Activated CD8-positive, alpha-beta T cell treated with anti-CD3 and anti-CD28 coated beads for 36 hours (primary cell): ENCODE data around the gene CDK4. TPM values are rescaled to one million over a fixed set of nuclear protein-coding genes. Genes with fewer than 3 reads are reported as not detected.

ENCODE experiments used
- ATAC-seq: fragments of 200-7000 bp; cut with Tn5 transposase; one replicate; pipeline ENCODE4 v1.10.0; 2021; ENCODE audit warnings: mild to moderate bottlenecking, moderate library complexity
- CTCF ChIA-PET: fragments of 350-600 bp; sonication (Branson Sonifier 250); formaldehyde crosslinking; loops from one replicate; lab custom pipeline; 2021; ENCODE audit warnings: antibody characterized with exemption; lab: Charles Lee
- POLR2A ChIA-PET: fragments of 350-600 bp; sonication (Branson Sonifier 250); formaldehyde crosslinking; loops from one replicate; lab custom pipeline; 2021; ENCODE audit warnings: antibody characterized with exemption; lab: Charles Lee
- DNase-seq: peaks from one replicate; pipeline ENCODE4 v3.0.0-alpha.2; 2020
- H3K27ac Mint-ChIP-seq: one replicate; pipeline ENCODE4 v1.8.0; 2021; ENCODE audit warnings: mild to moderate bottlenecking, mixed read lengths
- H3K27me3 Mint-ChIP-seq: one replicate; pipeline ENCODE4 v1.8.0; 2021; ENCODE audit warnings: mixed read lengths
- H3K36me3 Mint-ChIP-seq: one replicate; pipeline ENCODE4 v1.8.0; 2021; ENCODE audit warnings: low read depth, mixed read lengths
- H3K4me1 Mint-ChIP-seq: one replicate; pipeline ENCODE4 v1.8.0; 2021; ENCODE audit warnings: low read depth, mixed read lengths
- H3K4me3 Mint-ChIP-seq: one replicate; pipeline ENCODE4 v1.8.0; 2021; ENCODE audit warnings: mild to moderate bottlenecking, moderate library complexity, mixed read lengths
- H3K9me3 Mint-ChIP-seq: one replicate; pipeline ENCODE4 v1.8.0; 2021; ENCODE audit warnings: mixed read lengths
- CTCF ChIP-seq: fragments of 200-600 bp; IDR thresholded peaks from one replicate; pipeline ENCODE4 v1.8.0; 2022; ENCODE audit warnings: antibody characterized with exemption, mild to moderate bottlenecking
- intact Hi-C: fragments of 100-400 bp; cut with micrococcal nuclease; formaldehyde crosslinking; loops from one replicate; pipeline ENCODE4 v1.10.0; 2022
- total RNA-seq, 2 experiments: library from RNA; stranded (reverse); gene quantifications; one replicate each; pipeline ENCODE4 v1.2.3, GENCODE V29; 2021

The CDK4 gene
- total RNA-seq, 2 experiments from 2014 or later: 218 to 221 TPM

- no peak for TF ChIP-seq CTCF
- Mint-ChIP-seq H3K27me3 (no peaks in the 10 kb centered on the region), H3K4me1 (peaks cover 7% of the 10 kb centered on the region), H3K36me3 (peaks cover 33% of the 10 kb centered on the region), H3K9me3 (no peaks in the 10 kb centered on the region), H3K27ac (peak overlapping the region; percentile 56), H3K4me3 (no peak overlapping the region)
- ChIA-PET POLR2A (interaction anchor here (1.2 to 1.4 kb wide), 2 partner anchors 9 to 13 kb away, joined by 3 to 6 read pairs; partner anchors contain the start of gene TSPAN31), CTCF (interaction anchor here (0.7 to 2.8 kb wide), 4 partner anchors 9 to 149 kb away, joined by 3 to 8 read pairs (median 3); no protein-coding TSS in a partner anchor)
- ATAC-seq: no peak
- no peak for DNase-seq
- intact Hi-C loops: no loop called here
Observed at GRCh38 chr12:57732270-57732669, 19.8 kb downstream of the CDK4 start.

GRCh38 chr12:57731411-57732080, 20.6 kb downstream of the CDK4 start:
- Mint-ChIP-seq H3K9me3 (no peaks in the 10 kb centered on the region), H3K4me3 (no peak overlapping the region), H3K4me1 (peaks cover 4% of the 10 kb centered on the region), H3K27me3 (no peaks in the 10 kb centered on the region), H3K27ac (no peak overlapping the region), H3K36me3 (peaks cover 33% of the 10 kb centered on the region)
- ChIA-PET POLR2A (interaction anchor here (0.8 to 1.4 kb wide), 3 partner anchors 10 to 13 kb away, joined by 4 to 6 read pairs (median 6); partner anchors contain the start of gene TSPAN31), CTCF (interaction anchor here (2.8 kb wide), 1 partner anchor 10 kb away, joined by 8 read pairs; no protein-coding TSS in a partner anchor)
- ATAC-seq: no peak
- TF ChIP-seq CTCF: no peak
- intact Hi-C loops: no loop called here
- no peak for DNase-seq

- peaks cover 33% of the 10 kb centered on the region for H3K36me3 Mint-ChIP-seq
- CTCF ChIA-PET: no interaction called here
- H3K4me1 Mint-ChIP-seq: peaks cover 3% of the 10 kb centered on the region
Observed at GRCh38 chr12:57730336-57731067, 21.6 kb downstream of the CDK4 start.

GRCh38 chr12:57729321-57729844, 22.7 kb downstream of the CDK4 start:
- Mint-ChIP-seq H3K4me1 (peaks cover 6% of the 10 kb centered on the region), H3K4me3 (no peak overlapping the region), H3K36me3 (peaks cover 33% of the 10 kb centered on the region), H3K27me3 (no peaks in the 10 kb centered on the region), H3K9me3 (no peaks in the 10 kb centered on the region), H3K27ac (peak overlapping the region; percentile 12)
- intact Hi-C loops: no loop called here
- no peak for TF ChIP-seq CTCF
- ATAC-seq (no peak), DNase-seq (no peak)
- ChIA-PET POLR2A (interaction anchor here (0.6 to 1.6 kb wide), 2 partner anchors 11 to 198 kb away, joined by 3 to 4 read pairs; no protein-coding TSS in a partner anchor), CTCF (interaction anchor here (1.2 kb wide), 1 partner anchor 146 kb away, joined by 3 read pairs; no protein-coding TSS in a partner anchor)

More at GRCh38 chr12:57730336-57731067, 21.6 kb downstream of the CDK4 start:
- ATAC-seq (no peak), DNase-seq (no peak)
- Mint-ChIP-seq H3K27me3 (no peaks in the 10 kb centered on the region), H3K4me3 (no peak overlapping the region), H3K27ac (no peak overlapping the region), H3K9me3 (no peaks in the 10 kb centered on the region)
- POLR2A ChIA-PET: interaction anchor here (0.6 to 1.3 kb wide), 3 partner anchors 11 to 199 kb away, joined by 3 to 6 read pairs (median 4); no protein-coding TSS in a partner anchor
- intact Hi-C loops: no loop called here
- TF ChIP-seq CTCF: no peak
